Kidney (tissue), 14 donors: ENCODE results near the gene SYNDIG1. TPM values are rescaled to one million over a fixed set of nuclear protein-coding genes. Genes with fewer than 3 reads are reported as not detected.

Experiments
- DNase-seq, 5 donors: peaks; one replicate each; pipeline ENCODE4 v3.0.0-alpha.2; 2013 to 2020
- FAIRE-seq: peaks from 2 replicates; lab custom pipeline; 2012; peaks lifted over from hg19 to GRCh38; lab: Jason Lieb, UNC
- H3K27ac ChIP-seq, 2 donors: one replicate each; pipeline ENCODE4 v1.7.0; 2013; ENCODE audit warnings: low read depth in 2 of 2, low read length in 2 of 2, inconsistent platforms in 1 of 2
- H3K27me3 ChIP-seq: one replicate; pipeline ENCODE4 v1.7.1; 2013; ENCODE audit warnings: low read length, inconsistent platforms; ENCODE audit not compliant: control insufficient read depth, insufficient read depth
- H3K36me3 ChIP-seq, 3 donors: one replicate each; pipeline versions ENCODE4 v1.7.0 to v1.7.1; 2013; ENCODE audit warnings: low read length in 3 of 3, control low read depth in 1 of 3, inconsistent platforms in 1 of 3; ENCODE audit not compliant: insufficient read depth in 3 of 3, control insufficient read depth in 2 of 3
- H3K4me1 ChIP-seq, 3 donors: one replicate each; pipeline versions ENCODE4 v1.7.0 to v1.7.1; 2013; ENCODE audit warnings: low read length in 3 of 3, inconsistent platforms in 1 of 3, low read depth in 1 of 3; ENCODE audit not compliant: control insufficient read depth in 2 of 3, insufficient read depth in 2 of 3
- H3K4me3 ChIP-seq, 3 donors: one replicate each; pipeline versions ENCODE4 v1.7.0 to v1.8.1; 2013; ENCODE audit warnings: low read length in 3 of 3, control low read depth in 1 of 3, inconsistent platforms in 1 of 3
- H3K9ac ChIP-seq, 3 donors: one replicate each; pipeline versions ENCODE4 v1.7.0 to v1.7.1; 2013; ENCODE audit warnings: low read length in 3 of 3, control low read depth in 1 of 3, inconsistent platforms in 1 of 3
- H3K9me3 ChIP-seq, 3 donors: one replicate each; pipeline versions ENCODE4 v1.7.0 to v1.7.1; 2013; ENCODE audit warnings: low read length in 3 of 3, control low read depth in 1 of 3, inconsistent platforms in 1 of 3; ENCODE audit not compliant: control insufficient read depth in 2 of 3, insufficient read depth in 1 of 3
- intact Hi-C: fragments of 100-400 bp; cut with DNase I; formaldehyde crosslinking; loops from one replicate; pipeline ENCODE4 v1.11.1; 2022
- polyA plus RNA-seq: library from polyadenylated mRNA; stranded (reverse); fragments of 350-450 nt; fragmentation: Illumina TruSeq; extraction: RNeasy Lipid Tissue Mini Kit (QIAGEN cat#74804); gene quantifications from one replicate; pipeline ENCODE4 v1.2.3, GENCODE V29; 2014; ENCODE audit warnings: low read depth, low replicate concordance; ENCODE audit not compliant: insufficient read depth
- total RNA-seq: library from RNA; stranded (reverse); fragmentation: NEBNext Ultra II Directional; extraction: Animal tissue kit (Norgen Biotek cat#: 25700); gene quantifications from one replicate; pipeline ENCODE4 v1.2.1, GENCODE V29; 2021
- TF ChIP-seq, protein P1 (sequence below): IDR thresholded peaks from 3 replicates; pipeline ENCODE4 v1.5.1; 2012; ENCODE audit warnings: mild to moderate bottlenecking, moderate library complexity, borderline replicate concordance; ENCODE audit not compliant: insufficient read depth; ENCODE audit errors: extremely low read depth
- donor health status: control.
- donor health status: control.
- donor health status: control.
- donor health status: control.
- donor health status: control.
- donor health status: DM: yes; HTN: yes; CAD: no.
- donor health status: Normal renal cell carcinoma (clear cell type).

SYNDIG1 gene
- total and polyA plus RNA-seq, 2 donors from 2014 or later, result 5.4 to 8.2 TPM

DNA sequence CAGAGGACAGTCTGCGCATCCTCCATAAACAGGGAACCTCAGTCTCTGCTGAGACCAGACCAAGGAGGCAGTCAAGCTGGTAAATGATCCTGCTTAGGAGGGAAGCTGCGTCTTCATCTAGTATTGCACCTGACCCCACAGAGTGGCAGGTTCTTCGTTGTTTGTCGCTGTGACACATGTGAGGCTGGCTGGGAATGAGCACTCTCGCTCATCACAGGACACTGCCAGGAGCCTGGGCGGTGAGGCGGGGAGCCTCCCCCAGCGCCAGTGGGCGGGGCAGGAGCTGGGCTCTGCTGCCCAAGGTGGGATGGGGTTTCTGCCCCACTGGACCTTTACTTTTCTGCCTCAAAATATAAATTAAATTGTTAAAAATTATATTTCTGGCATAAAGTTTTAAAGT lies 48.4 kb upstream of the SYNDIG1 start:
- Histone ChIP-seq H3K27me3 (no peaks in the 10 kb centered on the region), H3K4me3 (no peak overlapping the region), H3K9me3 (peaks cover 0 to 10% (median 0%) of the 10 kb centered on the region in 3 donors), H3K36me3 (no peaks in the 10 kb centered on the region), H3K9ac (no peak overlapping the region), H3K4me1 (no peaks in the 10 kb centered on the region), H3K27ac (no peak overlapping the region)
- DNase-seq, result peak in 1 of 5 donors; percentile 61
- no peak for FAIRE-seq
- intact Hi-C loops, result no loop called here
- TF ChIP-seq, protein P1, sequence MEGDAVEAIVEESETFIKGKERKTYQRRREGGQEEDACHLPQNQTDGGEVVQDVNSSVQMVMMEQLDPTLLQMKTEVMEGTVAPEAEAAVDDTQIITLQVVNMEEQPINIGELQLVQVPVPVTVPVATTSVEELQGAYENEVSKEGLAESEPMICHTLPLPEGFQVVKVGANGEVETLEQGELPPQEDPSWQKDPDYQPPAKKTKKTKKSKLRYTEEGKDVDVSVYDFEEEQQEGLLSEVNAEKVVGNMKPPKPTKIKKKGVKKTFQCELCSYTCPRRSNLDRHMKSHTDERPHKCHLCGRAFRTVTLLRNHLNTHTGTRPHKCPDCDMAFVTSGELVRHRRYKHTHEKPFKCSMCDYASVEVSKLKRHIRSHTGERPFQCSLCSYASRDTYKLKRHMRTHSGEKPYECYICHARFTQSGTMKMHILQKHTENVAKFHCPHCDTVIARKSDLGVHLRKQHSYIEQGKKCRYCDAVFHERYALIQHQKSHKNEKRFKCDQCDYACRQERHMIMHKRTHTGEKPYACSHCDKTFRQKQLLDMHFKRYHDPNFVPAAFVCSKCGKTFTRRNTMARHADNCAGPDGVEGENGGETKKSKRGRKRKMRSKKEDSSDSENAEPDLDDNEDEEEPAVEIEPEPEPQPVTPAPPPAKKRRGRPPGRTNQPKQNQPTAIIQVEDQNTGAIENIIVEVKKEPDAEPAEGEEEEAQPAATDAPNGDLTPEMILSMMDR, result no peak

DNA sequence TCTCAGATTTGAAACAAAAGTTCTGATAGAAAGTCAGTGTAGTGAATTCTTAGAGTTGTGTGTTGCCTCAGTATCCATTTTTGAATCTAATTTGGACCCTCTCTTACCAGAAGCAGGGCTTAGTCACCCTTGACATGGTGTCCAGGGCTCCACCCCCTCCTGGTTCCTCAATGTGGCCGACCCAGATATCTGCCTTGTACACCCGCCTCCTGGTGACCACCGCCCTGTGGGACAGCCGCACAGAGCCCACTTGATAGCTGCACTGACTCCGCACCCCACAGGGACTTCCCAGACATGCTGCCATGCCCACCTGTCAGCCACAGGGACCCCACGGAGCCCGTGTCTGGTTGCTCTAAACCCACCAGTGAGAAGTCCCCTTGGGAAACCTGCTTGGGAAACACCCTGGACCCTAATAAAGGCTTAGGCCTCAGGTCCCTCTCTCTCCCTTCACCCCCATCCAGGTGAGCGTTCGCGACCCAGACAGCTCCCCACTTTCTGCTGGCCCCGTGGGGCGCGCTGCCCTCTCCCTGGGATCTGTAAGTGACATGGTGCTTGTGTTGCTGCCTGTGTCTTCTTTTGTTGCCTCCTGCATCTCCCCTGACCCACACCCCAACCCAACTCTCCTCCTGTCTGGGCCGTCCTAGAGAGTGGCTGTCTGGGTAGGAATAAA lies 47.2 kb upstream of the SYNDIG1 start:
- intact Hi-C loops, result no loop called here
- Histone ChIP-seq H3K27me3 (no peaks in the 10 kb centered on the region), H3K4me1 (no peaks in the 10 kb centered on the region), H3K9me3 (no peaks in the 10 kb centered on the region), H3K36me3 (no peaks in the 10 kb centered on the region), H3K27ac (no peak overlapping the region), H3K9ac (no peak overlapping the region), H3K4me3 (no peak overlapping the region)
- FAIRE-seq, result no peak
- TF ChIP-seq, protein P1, result no peak
- no peak for DNase-seq

DNA sequence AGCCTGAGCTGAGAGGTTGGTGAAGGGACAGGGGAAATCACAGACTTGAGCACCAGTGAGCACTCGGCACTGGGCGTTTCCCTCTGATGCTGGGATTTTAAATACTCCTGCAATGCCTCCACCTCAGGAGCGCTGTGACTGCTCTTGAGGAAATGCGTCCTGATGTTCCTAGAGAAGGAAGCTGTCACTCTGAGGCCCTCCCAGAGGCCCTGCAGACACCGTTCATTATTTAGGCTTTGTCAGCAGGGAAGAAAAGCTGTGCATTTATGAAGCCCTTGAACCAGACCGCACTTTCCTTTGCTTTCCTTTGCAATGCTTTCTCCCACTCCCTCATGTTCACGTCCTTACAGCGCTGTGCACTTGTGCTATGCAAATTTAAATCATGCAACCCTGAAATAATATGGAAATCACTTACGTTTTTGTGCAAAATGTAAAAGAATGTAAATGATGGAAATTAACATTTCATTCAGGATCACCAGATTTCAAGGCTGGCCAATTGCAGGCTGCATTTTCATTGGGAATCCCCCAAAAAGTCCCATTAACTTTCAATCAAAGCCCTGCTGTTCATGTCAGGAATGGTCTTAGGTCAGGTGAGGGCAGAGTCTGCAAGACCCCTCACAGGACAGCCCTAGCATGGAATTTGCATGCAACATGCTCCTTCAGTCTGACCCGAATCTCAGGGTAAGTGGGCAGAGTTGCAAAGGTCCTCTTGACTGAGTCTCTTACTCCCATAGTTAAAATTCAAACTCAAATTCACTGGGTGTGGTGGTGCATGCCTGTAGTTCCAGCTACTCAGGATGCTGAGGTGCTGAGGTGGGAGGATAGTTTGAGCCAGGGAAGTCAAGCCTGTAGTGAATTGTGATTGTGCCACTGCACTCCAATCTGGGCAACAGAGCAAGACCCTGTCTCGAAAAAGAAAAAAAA lies 45.8 kb upstream of the SYNDIG1 start:
- Histone ChIP-seq H3K4me1 (no peaks in the 10 kb centered on the region), H3K9me3 (no peaks in the 10 kb centered on the region), H3K9ac (no peak overlapping the region), H3K27me3 (no peaks in the 10 kb centered on the region), H3K36me3 (no peaks in the 10 kb centered on the region), H3K27ac (no peak overlapping the region), H3K4me3 (no peak overlapping the region)
- DNase-seq (no peak), FAIRE-seq (no peak)
- TF ChIP-seq, protein P1, result no peak
- intact Hi-C loops, result no loop called here
